HepG2 (cell line): ENCODE measurements around the gene CASKIN1. TPM values are rescaled to one million over a fixed set of nuclear protein-coding genes. Genes with fewer than 3 reads are reported as not detected.

ENCODE experiments used
- AKNA ChIP-seq: sonication (generic); formaldehyde crosslinking; IDR thresholded peaks from 2 replicates; pipeline ENCODE4 v1.4.0; 2020; ENCODE audit warnings: missing genetic modification reagents, borderline replicate concordance
- ATF5 ChIP-seq: sonication (generic); formaldehyde crosslinking; IDR thresholded peaks from 2 replicates; pipeline ENCODE4 v1.4.0; 2020; ENCODE audit warnings: mild to moderate bottlenecking, low read depth, missing genetic modification reagents
- DNMT3B ChIP-seq: conservative IDR thresholded peaks from 2 replicates; pipeline ENCODE4 v1.6.1; 2016; ENCODE audit warnings: missing biosample characterization, control low read depth
- HNRNPK ChIP-seq: fragments of 200-400 bp; formaldehyde crosslinking; IDR thresholded peaks from 2 replicates; pipeline ENCODE4 v1.6.1; 2018; ENCODE audit warnings: low read length, low read depth, moderate library complexity, mild to moderate bottlenecking; ENCODE audit not compliant: poor library complexity, severe bottlenecking
- ISX ChIP-seq: sonication (generic); formaldehyde crosslinking; conservative IDR thresholded peaks from 2 replicates; pipeline ENCODE4 v1.5.0; 2020; ENCODE audit warnings: missing genetic modification reagents
- RARA ChIP-seq: IDR thresholded peaks from 2 replicates; pipeline ENCODE4 v1.6.1; 2016; ENCODE audit warnings: missing genetic modification reagents, missing compliant biosample characterization
- RFX1 ChIP-seq: fragments of 450-650 bp; IDR thresholded peaks from 2 replicates; pipeline ENCODE4 v1.6.1; 2017
- SCMH1 ChIP-seq: sonication (generic); formaldehyde crosslinking; IDR thresholded peaks from 2 replicates; pipeline ENCODE4 v1.9.0; 2021; ENCODE audit warnings: missing genetic modification reagents, mild to moderate bottlenecking, borderline replicate concordance
- SIN3B ChIP-seq: fragments of 150-350 bp; IDR thresholded peaks from 2 replicates; pipeline ENCODE4 v1.6.1; 2014; ENCODE audit warnings: low read length
- SIX1 ChIP-seq: sonication (generic); formaldehyde crosslinking; IDR thresholded peaks from 2 replicates; pipeline ENCODE4 v1.4.0; 2020; ENCODE audit warnings: missing genetic modification reagents, borderline replicate concordance
- SNAPC4 ChIP-seq: sonication (generic); formaldehyde crosslinking; IDR thresholded peaks from 2 replicates; pipeline ENCODE4 v1.4.0; 2020; ENCODE audit warnings: mild to moderate bottlenecking, missing genetic modification reagents
- TARDBP ChIP-seq: sonication (generic); formaldehyde crosslinking; IDR thresholded peaks from 2 replicates; pipeline ENCODE4 v1.8.0; 2022; ENCODE audit warnings: mild to moderate bottlenecking, missing genetic modification reagents
- TP53 ChIP-seq: sonication (generic); formaldehyde crosslinking; conservative IDR thresholded peaks from 2 replicates; pipeline ENCODE4 v1.4.0; 2020; ENCODE audit warnings: missing genetic modification reagents
- ZFP1 ChIP-seq: IDR thresholded peaks from 2 replicates; pipeline ENCODE4 v1.6.1; 2016
- ZNF792 ChIP-seq: IDR thresholded peaks from 2 replicates; pipeline ENCODE4 v1.6.1; 2016
- polyA plus RNA-seq, 8 experiments: library from polyadenylated mRNA; depleted of rRNA in 3 of 8; stranded (reverse) in 7 of 8; unstranded in 1 of 8; fragments of >200 nt; fragmentation: Illumina TruSeq in 4 of 8; extraction: Trizol in 4 of 8; gene quantifications; 2 replicates each; pipeline versions ENCODE4 v1.2.1 to v1.2.3, GENCODE V29; 2011 to 2016; ENCODE audit warnings: low read depth in 4 of 8, missing spikeins in 1 of 8, mixed read lengths in 1 of 8; ENCODE audit not compliant: insufficient read depth in 1 of 8
- total RNA-seq, 5 experiments: library from RNA; depleted of rRNA; stranded (reverse); fragments of >200 nt; fragmentation: Illumina TruSeq; extraction: Trizol; gene quantifications; 2 replicates each; pipeline ENCODE4 v1.2.3, GENCODE V29; 2016; ENCODE audit warnings: low read depth in 1 of 5
- TF ChIP-seq, protein P1 (sequence below): sonication (generic); formaldehyde crosslinking; IDR thresholded peaks from 2 replicates; pipeline ENCODE4 v1.4.0; 2020; ENCODE audit warnings: missing genetic modification reagents
- TF ChIP-seq, protein P2 (sequence below): conservative IDR thresholded peaks from 2 replicates; pipeline ENCODE4 v1.6.1; 2018; ENCODE audit warnings: missing genetic modification reagents

Gene CASKIN1
- total and polyA plus RNA-seq, 2 of the 13 experiments (the other 11 are each of a cell fraction or from before 2014, with no cell fraction given), result 1.2 to 2.2 TPM

GRCh38 chr16:2155091-2155950, 41.1 kb downstream of the CASKIN1 start, which contains the start of gene TRAF7 (continued):
- TF ChIP-seq HNRNPK (no peak), ATF5 (CRISPR knock-in tag) (no peak; the same call in 1 of the 2 replicates), ZFP1 (CRISPR knock-in tag) (peak; percentile 88; the same call in 1 of the 2 replicates), RFX1 (no peak), ZNF792 (CRISPR knock-in tag) (peak; percentile 62; the same call in 1 of the 2 replicates), AKNA (CRISPR knock-in tag) (no peak), TP53 (CRISPR knock-in tag) (no peak), SIN3B (no peak; the same call in 1 of the 2 replicates), DNMT3B (peak; percentile 93), TARDBP (peak; percentile 86; the same call in 1 of the 2 replicates), SCMH1 (CRISPR knock-in tag) (no peak), SNAPC4 (CRISPR knock-in tag) (0 out of 2 replicates have a peak, but pooled peaks have one; percentile 22), SIX1 (0 out of 2 replicates have a peak, but pooled peaks have one; percentile 7), ISX (no peak), RARA (CRISPR knock-in tag) (peak; percentile 22; the same call in 1 of the 2 replicates)
- TF ChIP-seq, protein P1, sequence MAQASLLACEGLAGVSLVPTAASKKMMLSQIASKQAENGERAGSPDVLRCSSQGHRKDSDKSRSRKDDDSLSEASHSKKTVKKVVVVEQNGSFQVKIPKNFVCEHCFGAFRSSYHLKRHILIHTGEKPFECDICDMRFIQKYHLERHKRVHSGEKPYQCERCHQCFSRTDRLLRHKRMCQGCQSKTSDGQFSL (CRISPR knock-in tag), result no peak
- TF ChIP-seq, protein P2, sequence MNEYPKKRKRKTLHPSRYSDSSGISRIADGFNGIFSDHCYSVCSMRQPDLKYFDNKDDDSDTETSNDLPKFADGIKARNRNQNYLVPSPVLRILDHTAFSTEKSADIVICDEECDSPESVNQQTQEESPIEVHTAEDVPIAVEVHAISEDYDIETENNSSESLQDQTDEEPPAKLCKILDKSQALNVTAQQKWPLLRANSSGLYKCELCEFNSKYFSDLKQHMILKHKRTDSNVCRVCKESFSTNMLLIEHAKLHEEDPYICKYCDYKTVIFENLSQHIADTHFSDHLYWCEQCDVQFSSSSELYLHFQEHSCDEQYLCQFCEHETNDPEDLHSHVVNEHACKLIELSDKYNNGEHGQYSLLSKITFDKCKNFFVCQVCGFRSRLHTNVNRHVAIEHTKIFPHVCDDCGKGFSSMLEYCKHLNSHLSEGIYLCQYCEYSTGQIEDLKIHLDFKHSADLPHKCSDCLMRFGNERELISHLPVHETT (CRISPR knock-in tag), result peak; percentile 59; the same call in 1 of the 2 replicates
